OCI-LY7 (cell line): ENCODE data around the gene ARHGAP24.

ENCODE experiments used
- CTCF ChIP-seq: fragments of 200-600 bp; sonication (generic); conservative IDR thresholded peaks from 2 replicates; pipeline ENCODE4 v1.5.1; 2014; ENCODE audit warnings: mild to moderate bottlenecking, antibody characterized with exemption, low read length, moderate library complexity, mixed read lengths
- EZH2phosphoT487 ChIP-seq: fragments of 200-600 bp; sonication (generic); IDR thresholded peaks from 2 replicates; pipeline ENCODE4 v1.6.1; 2018; ENCODE audit warnings: low read depth, borderline replicate concordance, mild to moderate bottlenecking, mixed run types, antibody characterized with exemption, low read length, moderate library complexity, mixed read lengths

GRCh38 chr4:85676050-85676425, 201.1 kb downstream of the ARHGAP24 start:
- no peak for TF ChIP-seq CTCF
- no peak for TF ChIP-seq EZH2phosphoT487
